GM19438 (cell line): ENCODE results near the gene KYNU.
"Not testable (repeated sequence)": the region's sequence is repeated elsewhere in the genome, so short reads cannot be mapped to it uniquely, and the experiment has no call there.

ENCODE experiments used
- ATAC-seq: cut with Tn5 transposase; IDR thresholded peaks from one replicate; pipeline ENCODE4 v1.9.1; 2021; ENCODE audit warnings: low read depth; ENCODE audit not compliant: unreplicated experiment

Gene KYNU

GRCh38 chr2:142870526-142870925 lies 6.9 kb upstream of the KYNU start:
- no peak for ATAC-seq

GRCh38 chr2:142871396-142871795 lies 6.1 kb upstream of the KYNU start:
- ATAC-seq = peak; percentile 29

DNA sequence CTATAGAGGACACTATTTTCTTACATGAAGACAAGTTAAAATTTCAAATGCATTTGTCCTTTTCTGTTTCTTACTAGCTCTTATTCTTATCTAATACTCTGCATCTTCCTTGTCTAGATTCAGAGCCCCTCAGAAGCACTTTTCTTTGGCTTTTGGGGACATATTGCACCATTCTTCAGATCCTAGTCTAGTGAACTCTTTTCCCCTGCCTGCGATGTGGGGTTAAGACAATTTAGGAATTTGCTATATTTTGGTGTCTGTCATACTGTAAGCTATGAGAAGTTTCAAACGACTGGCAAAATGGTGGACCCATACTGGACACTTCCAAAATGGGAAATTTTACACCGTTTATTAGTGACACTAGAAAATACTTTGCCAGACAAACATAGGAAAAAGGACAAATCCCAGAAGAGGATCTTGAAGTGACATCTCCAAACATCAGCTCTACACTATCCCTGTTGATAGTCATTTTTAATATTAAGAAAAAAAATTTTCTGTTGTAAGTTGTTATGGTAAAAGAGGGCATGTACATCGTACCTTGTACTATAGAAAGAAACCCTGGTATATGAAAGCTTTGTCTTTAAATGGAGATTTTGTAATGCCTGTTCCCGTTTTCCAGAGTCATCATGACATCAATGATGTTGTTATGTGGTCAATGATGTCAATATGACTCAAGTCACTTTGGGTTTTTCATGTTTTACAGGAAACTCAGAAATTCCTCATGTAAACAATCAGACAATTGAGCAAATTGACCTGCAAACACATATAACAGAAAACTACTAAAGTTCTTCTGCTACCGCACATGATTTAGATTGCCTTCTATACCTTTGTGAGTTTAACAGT lies 4.4 kb upstream of the KYNU start:
- no peak for ATAC-seq

GRCh38 chr2:142873831-142874287 lies 3.6 kb upstream of the KYNU start:
- no peak for ATAC-seq

GRCh38 chr2:142874293-142874814 lies 3.1 kb upstream of the KYNU start:
- no peak for ATAC-seq

DNA sequence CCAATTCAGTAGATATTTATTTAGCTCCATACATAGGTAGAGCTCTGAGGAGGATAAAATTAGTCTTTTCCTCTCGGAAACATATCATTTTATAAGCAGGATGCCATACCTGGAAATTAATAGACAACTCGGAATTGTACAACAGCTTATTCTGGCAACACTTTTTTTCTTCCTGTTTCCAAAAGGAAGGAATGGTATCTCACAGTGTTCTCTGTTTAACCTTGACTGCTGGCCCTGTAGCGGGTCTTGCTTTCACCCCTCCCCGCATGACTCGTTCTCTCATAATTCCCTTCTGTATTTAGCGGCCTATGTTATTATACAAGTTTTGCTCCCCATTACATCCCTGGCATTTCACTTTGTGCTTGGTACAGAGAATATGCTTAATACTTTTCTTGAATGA lies 2.5 kb upstream of the KYNU start:
- ATAC-seq = no peak

DNA sequence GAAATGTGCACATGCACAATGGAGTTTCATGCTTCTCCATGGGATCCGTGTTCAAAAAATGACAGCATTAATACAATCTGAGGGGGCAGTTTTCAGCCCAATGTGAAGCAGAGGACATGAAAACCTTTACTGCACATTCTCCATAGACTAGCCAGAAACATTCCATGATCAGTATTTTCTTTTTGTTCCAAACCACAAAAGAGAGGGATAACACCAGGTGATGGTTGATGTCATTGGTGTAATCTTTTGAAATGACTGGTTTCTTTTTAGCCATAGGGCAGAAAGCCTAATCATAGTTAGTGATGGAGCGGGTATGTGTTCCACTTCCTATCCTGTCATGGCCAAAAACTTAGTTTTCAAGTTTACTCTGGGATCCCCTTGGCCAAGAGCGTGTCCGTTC lies 1.8 kb upstream of the KYNU start:
- no peak for ATAC-seq

DNA sequence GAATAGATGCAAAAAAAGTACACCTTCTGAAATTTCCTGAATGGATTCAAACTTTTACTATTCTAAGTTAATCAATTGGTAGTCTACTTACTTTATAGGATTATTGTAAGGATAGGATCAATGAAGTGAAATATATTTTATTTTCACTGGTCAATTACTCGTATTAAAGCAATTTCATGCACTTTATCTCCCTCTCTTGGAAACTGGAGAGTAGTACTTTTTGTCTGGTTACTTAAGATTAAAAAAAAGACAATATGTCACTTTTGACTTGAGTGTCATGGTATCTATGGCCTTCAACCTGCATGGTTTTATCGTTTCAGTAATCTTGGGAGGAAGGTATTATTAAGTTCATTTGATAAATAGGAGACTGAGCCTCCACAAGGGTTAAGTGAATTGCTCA lies 1.0 kb upstream of the KYNU start:
- ATAC-seq = no peak

DNA sequence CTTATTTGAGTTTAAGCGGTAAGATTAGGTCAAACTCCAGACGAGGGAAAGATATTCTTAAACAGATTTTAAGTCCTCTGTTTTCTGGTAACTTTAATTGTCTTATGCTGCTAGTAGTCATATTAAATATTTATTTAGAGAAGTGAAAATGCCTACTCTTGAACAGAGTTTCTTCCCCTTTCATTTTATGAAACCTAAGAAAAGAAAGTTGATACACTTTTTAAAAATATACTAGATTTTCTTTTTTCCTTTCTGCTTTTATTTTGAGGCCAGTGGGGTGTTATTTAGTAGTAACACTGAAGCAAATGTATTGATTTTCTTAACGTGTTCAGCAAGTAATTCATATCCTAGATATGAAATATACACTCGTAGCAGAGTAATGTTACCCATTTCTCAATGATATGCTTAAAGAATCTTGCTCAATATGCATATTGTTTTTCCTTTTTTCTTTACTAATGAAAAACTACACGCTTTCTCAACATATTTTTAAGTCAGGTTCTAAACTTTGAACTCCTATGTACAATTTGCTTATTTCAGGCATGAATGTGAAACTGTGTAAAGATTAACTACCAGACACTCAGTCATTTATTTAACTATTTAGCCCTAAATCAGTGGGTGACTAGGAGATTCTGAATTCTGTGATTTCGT lies 691 bp downstream of the KYNU start:
- ATAC-seq = peak; percentile 27

DNA sequence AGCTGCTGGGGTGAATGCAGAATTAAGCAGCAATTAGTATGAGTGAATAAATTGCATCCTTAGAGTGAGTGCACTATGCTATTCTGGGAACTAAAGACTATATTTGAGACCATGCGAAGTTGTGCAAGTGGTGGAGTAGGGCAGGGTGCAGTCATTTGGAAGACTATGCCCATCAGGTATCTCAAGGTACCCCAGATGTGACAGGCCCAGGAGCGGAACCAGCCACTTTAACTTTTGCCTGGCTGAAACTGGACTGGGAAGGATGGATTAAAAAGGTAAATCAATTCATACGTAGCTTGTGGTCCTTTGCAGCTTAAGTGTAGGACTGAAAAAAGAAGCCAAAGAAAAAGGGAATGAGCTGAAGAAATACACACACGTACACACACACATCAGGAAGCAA lies 1.7 kb downstream of the KYNU start:
- ATAC-seq = no peak

- ATAC-seq = no peak
Observed at GRCh38 chr2:142880279-142880678, 2.8 kb downstream of the KYNU start.

DNA sequence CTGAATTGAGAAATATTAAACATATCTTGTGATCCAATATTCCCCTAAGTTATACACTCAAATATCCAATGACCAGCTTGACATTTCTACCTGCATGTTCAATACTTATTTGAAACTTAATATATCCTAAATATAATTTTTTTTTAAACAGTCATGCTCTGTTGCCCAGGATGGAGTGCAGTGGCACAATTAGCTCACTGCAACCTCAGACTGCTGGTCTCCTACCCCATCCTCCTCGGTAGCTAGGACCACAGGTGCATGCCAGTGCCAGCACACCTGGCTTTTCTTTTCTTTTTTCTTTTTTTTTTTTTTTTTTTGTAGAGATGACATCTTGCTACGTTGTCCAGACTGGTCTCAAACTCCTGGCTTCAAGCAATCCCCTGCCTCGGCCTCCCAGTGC lies 4.2 kb downstream of the KYNU start:
- no peak for ATAC-seq

DNA sequence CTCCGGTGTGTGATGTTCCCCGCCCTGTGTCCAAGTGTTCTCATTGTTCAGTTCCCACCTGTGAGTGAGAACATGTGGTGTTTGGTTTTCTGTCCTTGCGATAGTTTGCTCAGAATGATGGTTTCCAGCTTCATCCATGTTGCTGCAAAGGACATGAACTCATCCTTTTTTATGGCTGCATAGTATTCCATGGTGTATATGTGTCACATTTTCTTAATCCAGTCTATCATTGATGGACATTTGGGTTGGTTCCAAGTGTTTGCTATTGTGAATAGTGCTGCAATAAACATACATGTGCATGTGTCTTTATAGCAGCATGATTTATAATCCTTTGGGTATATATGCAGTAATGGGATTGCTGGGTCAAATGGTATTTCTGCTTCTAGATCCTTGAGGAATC lies 5.0 kb downstream of the KYNU start:
- ATAC-seq = not testable (repeated sequence)

DNA sequence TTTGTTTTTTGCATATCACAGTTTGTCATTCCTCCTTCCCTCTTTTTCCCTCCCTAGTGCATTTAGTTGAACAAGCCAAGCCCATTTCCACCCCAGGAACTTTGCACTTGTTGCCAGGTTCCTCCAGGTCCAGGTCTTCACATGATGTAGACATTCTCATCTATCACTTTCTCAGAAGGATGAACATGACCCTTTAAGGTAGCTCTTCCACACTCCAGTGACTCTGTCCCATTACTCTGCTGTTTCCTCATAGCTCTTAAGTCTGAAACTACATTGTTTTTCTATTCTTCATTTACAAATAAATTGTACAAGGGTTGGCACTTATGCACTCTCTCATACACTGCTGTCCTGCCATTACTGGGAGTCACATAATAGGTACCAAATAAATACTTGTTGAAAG lies 6.1 kb downstream of the KYNU start:
- no peak for ATAC-seq

- ATAC-seq = no peak
Observed at GRCh38 chr2:142885543-142885942, 8.1 kb downstream of the KYNU start.

DNA sequence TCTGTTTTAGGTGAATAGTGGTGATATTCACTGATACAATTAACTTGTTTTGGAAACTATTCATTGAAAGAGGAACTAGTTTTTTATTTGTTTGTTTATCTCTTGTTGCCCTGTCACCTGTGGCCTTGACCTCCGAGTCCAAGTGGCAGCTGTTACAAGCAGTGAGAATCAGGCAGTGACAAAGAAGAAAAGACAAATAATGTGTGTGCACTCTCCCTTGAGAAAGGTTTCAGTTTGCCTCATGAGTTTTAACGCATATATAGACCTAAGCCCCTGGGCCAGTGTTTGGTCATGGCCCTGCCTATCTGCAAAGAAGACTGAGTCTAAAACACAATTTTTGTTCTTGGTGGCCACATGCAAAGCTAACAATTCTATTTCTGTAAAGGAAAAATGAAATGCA lies 15.3 kb downstream of the KYNU start:
- peak; percentile 99 for ATAC-seq

- ATAC-seq = no peak
Observed at GRCh38 chr2:142893241-142893640, 15.8 kb downstream of the KYNU start.

DNA sequence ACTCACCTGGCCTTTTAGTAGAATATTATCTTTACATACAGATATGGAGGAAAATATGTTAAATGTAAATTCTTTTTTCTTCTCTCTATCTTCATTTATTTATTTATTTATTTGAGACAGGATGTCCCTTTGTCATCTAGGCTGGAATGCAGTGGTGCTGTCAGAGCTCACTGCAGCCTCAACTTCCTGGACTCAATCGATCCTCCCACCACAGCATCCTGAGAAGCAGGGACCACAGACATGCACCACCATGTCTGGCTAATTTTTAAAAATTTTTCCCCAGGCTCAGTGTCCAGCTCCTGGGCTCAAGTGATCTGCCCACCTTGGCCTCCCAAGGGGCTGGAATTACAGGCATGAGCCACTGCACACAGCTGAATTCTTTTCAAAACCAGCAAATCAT lies 20.3 kb downstream of the KYNU start:
- ATAC-seq = no peak

- not testable (repeated sequence) for ATAC-seq
Observed at GRCh38 chr2:142900327-142900726, 22.9 kb downstream of the KYNU start.

DNA sequence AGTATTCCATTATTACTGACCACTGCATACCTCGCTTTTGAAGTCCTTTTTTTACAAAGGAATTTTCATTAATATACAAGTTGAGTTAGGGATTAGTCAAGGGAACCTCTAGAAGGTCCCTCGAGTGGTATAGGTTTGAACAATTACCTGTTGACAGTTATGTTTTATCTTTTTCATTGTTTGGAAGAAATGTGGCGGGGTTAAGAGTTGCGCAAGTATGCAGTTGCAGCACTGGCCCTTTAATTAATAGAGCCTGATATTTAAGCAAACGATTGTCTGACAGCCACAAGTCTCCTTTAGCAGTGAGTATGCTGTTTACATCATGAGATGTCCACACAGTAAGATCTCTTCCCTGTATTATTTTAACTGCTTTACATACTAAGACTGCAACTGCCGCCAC lies 24.3 kb downstream of the KYNU start:
- ATAC-seq = no peak

DNA sequence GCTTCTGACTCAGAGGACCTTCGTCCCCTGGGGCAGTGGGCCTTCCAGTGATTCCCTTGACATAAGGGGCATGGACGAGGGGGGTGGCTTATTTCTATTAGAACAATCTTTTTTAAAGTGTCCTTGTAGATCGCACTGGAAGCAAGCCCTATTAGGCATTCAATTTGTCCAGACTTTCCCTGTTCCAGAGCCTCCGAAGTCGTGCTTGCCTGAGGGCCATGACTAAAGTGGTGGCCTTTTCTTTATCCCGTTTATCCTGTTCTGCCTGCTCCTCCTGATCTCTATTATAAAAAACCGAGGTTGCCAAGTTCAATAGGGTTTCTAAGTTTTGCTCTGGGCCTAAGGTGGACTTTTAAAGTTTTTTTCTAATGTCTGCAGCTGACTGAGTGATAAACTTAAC lies 26.3 kb downstream of the KYNU start:
- ATAC-seq = not testable (repeated sequence)

- no peak for ATAC-seq
Observed at GRCh38 chr2:142907653-142908052, 30.2 kb downstream of the KYNU start.
